ENCODE data around the gene XIRP1.

DNA sequence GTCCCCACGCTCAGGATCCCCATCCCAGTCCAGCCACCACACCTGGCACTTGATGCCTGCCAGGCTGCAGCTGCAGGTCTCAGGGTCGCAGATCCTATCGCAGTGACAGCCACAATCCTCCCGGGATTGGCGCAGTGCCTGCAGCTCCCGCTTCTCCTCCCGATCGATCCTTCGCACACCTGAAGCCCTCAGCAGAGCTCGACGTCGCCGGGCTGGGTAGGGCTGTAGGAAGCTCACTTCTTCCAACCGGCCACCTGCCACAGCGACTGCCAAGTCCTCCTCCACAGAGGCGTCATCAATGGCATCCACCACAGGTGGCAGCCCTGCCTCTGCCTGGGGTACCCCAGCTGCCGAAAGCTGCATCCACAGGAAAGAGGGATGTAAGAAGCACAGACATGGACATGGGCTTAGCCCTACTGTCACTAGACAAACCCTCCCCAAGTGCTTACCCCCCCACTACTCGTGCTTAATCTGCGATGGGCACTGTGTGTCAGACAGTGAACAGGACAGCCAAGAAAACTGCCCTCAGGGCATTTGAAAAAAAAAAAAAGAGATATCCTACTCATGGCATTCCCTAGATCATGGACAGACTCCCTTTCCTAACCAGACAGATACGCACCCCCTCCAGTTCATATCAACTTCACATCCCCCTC lies 48.2 kb downstream of the XIRP1 start:
- no peak for TF ChIP-seq EP300 (IDR thresholded peaks at IDR 0.05; ENCODE audit: low read depth)
- TF ChIP-seq CTCF (IDR thresholded peaks at IDR 0.05), result no peak
- TF ChIP-seq POLR2A (IDR thresholded peaks at IDR 0.05), result no peak
